HepG2 (cell line): Measurements from ENCODE around the gene B4GALT3. TPM values are rescaled to one million over a fixed set of nuclear protein-coding genes. Genes with fewer than 3 reads are reported as not detected.

Experiments used
- DRAP1 ChIP-seq: IDR thresholded peaks from 2 replicates; pipeline ENCODE4 v1.6.1; 2016; ENCODE audit warnings: missing genetic modification reagents, missing compliant biosample characterization
- FOXK2 ChIP-seq: fragments of 450-650 bp; IDR thresholded peaks from 2 replicates; pipeline ENCODE4 v1.6.1; 2016
- HMG20A ChIP-seq: IDR thresholded peaks from 2 replicates; pipeline ENCODE4 v1.6.1; 2016; ENCODE audit warnings: borderline replicate concordance
- HMGXB3 ChIP-seq: sonication (generic); formaldehyde crosslinking; IDR thresholded peaks from 2 replicates; pipeline ENCODE4 v1.4.0; 2020; ENCODE audit warnings: missing genetic modification reagents, borderline replicate concordance
- KDM6A ChIP-seq: IDR thresholded peaks from 2 replicates; pipeline ENCODE4 v1.6.1; 2016; ENCODE audit warnings: low read depth
- KLF13 ChIP-seq: sonication (generic); formaldehyde crosslinking; IDR thresholded peaks from 2 replicates; pipeline ENCODE4 v1.4.0; 2020; ENCODE audit warnings: mild to moderate bottlenecking, missing genetic modification reagents
- KMT2B ChIP-seq: IDR thresholded peaks from 2 replicates; pipeline ENCODE4 v1.6.1; 2016; ENCODE audit warnings: missing genetic modification reagents, missing compliant biosample characterization
- POLR2A ChIP-seq, 2 experiments: IDR thresholded peaks; 2 replicates each; pipeline ENCODE4 v1.6.1; 2011; ENCODE audit warnings: low read depth in 2 of 2, low read length in 2 of 2, mild to moderate bottlenecking in 1 of 2, moderate library complexity in 1 of 2; ENCODE audit not compliant: insufficient read depth in 1 of 2
- RCOR2 ChIP-seq: IDR thresholded peaks from 2 replicates; pipeline ENCODE4 v1.6.1; 2016; ENCODE audit warnings: missing biosample characterization, missing genetic modification reagents
- SP1 ChIP-seq, 2 experiments: fragments of 450-650 bp in 1 of 2; sonication (generic) in 1 of 2; formaldehyde crosslinking in 1 of 2; IDR thresholded peaks; 2 replicates each; pipeline versions ENCODE4 v1.4.0 to v1.6.1; 2016 to 2020; ENCODE audit warnings: missing genetic modification reagents in 1 of 2
- ZFP36L1 ChIP-seq: sonication (generic); formaldehyde crosslinking; IDR thresholded peaks from 2 replicates; pipeline ENCODE4 v1.8.0; 2022; ENCODE audit warnings: mild to moderate bottlenecking, missing genetic modification reagents, moderate library complexity
- ZMAT3 ChIP-seq: sonication (generic); formaldehyde crosslinking; conservative IDR thresholded peaks from 2 replicates; pipeline ENCODE4 v1.7.0; 2021; ENCODE audit warnings: missing genetic modification reagents
- ZNF234 ChIP-seq: sonication (generic); formaldehyde crosslinking; conservative IDR thresholded peaks from 2 replicates; pipeline ENCODE4 v1.5.1; 2020; ENCODE audit warnings: mild to moderate bottlenecking, missing genetic modification reagents
- ZNF598 ChIP-seq: sonication (generic); formaldehyde crosslinking; IDR thresholded peaks from 2 replicates; pipeline ENCODE4 v1.5.1; 2020; ENCODE audit warnings: mild to moderate bottlenecking, missing genetic modification reagents, borderline replicate concordance
- ZNF841 ChIP-seq: sonication (generic); formaldehyde crosslinking; IDR thresholded peaks from 2 replicates; pipeline ENCODE4 v1.8.1; 2023; ENCODE audit warnings: missing genetic modification reagents, borderline replicate concordance
- polyA plus RNA-seq, 8 experiments: library from polyadenylated mRNA; depleted of rRNA in 3 of 8; stranded (reverse) in 7 of 8; unstranded in 1 of 8; fragments of >200 nt; fragmentation: Illumina TruSeq in 4 of 8; extraction: Trizol in 4 of 8; gene quantifications; 2 replicates each; pipeline versions ENCODE4 v1.2.1 to v1.2.3, GENCODE V29; 2011 to 2016; ENCODE audit warnings: low read depth in 4 of 8, missing spikeins in 1 of 8, mixed read lengths in 1 of 8; ENCODE audit not compliant: insufficient read depth in 1 of 8
- total RNA-seq, 5 experiments: library from RNA; depleted of rRNA; stranded (reverse); fragments of >200 nt; fragmentation: Illumina TruSeq; extraction: Trizol; gene quantifications; 2 replicates each; pipeline ENCODE4 v1.2.3, GENCODE V29; 2016; ENCODE audit warnings: low read depth in 1 of 5
- TF ChIP-seq, protein P1 (sequence below), 2 experiments: fragments of 450-650 bp in 1 of 2; sonication (generic) in 1 of 2; formaldehyde crosslinking in 1 of 2; IDR thresholded peaks; 2 replicates each; pipeline versions ENCODE4 v1.6.1 to v1.8.0; 2016 to 2022; ENCODE audit warnings: antibody characterized with exemption in 1 of 2, mild to moderate bottlenecking in 1 of 2, missing genetic modification reagents in 1 of 2

The B4GALT3 gene
- total and polyA plus RNA-seq, 2 of the 13 experiments (the other 11 are each of a cell fraction or from before 2014, with no cell fraction given) = 35.6 to 40.4 TPM

DNA sequence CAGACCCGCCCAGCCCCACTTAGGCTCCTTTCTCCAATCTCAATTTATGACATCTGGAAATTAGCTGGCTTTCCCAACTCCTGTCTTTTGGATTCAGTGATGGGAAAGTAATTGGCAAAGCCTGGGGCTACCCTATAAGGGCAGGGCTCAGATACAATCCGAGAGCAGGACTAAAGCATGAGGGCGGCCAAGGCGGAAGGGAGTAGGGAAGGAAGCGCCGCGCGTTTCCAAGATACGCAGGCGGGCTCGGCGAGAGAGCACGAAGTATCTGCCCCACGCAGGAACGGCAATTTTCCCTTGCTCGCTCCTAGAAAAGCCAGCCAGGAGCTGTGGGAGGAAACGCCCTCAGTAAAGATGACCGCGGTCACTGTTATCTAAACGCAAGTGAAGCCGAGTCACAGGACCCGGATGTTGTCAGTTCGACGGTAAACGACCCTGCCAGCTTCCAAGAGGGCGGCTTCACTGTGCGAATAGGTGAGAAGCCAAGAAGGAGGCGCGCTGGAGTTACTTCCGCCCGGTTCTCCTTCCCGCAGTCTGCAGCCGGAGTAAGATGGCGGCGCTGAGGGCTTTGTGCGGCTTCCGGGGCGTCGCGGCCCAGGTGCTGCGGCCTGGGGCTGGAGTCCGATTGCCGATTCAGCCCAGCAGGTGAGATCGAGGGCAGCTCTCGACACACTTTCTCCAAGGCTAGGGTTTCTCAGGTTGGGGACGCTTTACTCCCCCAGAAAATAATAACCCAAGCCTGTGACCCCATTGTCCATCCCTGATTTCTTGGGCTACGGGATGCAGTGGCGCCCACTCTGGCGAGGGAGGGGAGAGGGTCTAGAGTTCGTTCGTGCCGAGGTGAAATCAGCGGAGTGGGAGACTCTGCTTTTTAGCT, 24.8 kb upstream of the B4GALT3 start, which contains the start of gene NDUFS2 (continued):
- TF ChIP-seq, protein P1, sequence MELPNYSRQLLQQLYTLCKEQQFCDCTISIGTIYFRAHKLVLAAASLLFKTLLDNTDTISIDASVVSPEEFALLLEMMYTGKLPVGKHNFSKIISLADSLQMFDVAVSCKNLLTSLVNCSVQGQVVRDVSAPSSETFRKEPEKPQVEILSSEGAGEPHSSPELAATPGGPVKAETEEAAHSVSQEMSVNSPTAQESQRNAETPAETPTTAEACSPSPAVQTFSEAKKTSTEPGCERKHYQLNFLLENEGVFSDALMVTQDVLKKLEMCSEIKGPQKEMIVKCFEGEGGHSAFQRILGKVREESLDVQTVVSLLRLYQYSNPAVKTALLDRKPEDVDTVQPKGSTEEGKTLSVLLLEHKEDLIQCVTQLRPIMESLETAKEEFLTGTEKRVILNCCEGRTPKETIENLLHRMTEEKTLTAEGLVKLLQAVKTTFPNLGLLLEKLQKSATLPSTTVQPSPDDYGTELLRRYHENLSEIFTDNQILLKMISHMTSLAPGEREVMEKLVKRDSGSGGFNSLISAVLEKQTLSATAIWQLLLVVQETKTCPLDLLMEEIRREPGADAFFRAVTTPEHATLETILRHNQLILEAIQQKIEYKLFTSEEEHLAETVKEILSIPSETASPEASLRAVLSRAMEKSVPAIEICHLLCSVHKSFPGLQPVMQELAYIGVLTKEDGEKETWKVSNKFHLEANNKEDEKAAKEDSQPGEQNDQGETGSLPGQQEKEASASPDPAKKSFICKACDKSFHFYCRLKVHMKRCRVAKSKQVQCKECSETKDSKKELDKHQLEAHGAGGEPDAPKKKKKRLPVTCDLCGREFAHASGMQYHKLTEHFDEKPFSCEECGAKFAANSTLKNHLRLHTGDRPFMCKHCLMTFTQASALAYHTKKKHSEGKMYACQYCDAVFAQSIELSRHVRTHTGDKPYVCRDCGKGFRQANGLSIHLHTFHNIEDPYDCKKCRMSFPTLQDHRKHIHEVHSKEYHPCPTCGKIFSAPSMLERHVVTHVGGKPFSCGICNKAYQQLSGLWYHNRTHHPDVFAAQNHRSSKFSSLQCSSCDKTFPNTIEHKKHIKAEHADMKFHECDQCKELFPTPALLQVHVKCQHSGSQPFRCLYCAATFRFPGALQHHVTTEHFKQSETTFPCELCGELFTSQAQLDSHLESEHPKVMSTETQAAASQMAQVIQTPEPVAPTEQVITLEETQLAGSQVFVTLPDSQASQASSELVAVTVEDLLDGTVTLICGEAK (IDR thresholded peaks at IDR 0.05) = peak; percentile 37; the same call in 1 of the 2 replicates
- TF ChIP-seq, protein P1 (CRISPR knock-in tag; IDR thresholded peaks at IDR 0.05) = peak; percentile 78
- TF ChIP-seq ZMAT3 (CRISPR knock-in tag) = peak; percentile 45; the same call in 1 of the 2 replicates
- no peak for TF ChIP-seq ZFP36L1 (CRISPR knock-in tag)
- TF ChIP-seq POLR2A (IDR thresholded peaks at IDR 0.05; ENCODE audit: insufficient read depth in 1 of 2, low read depth in 2 of 2, low read length in 2 of 2) = peak; percentile 80 to 85
- TF ChIP-seq KLF13 (CRISPR knock-in tag) = no peak
- TF ChIP-seq SP1 (IDR thresholded peaks at IDR 0.05) = no peak
- peak; percentile 63 for TF ChIP-seq SP1 (CRISPR knock-in tag; IDR thresholded peaks at IDR 0.05)
- no peak for TF ChIP-seq HMG20A
- no peak for TF ChIP-seq KDM6A
- TF ChIP-seq ZNF598 (CRISPR knock-in tag) = no peak
- TF ChIP-seq KMT2B = peak; percentile 72
- no peak for TF ChIP-seq ZNF234 (CRISPR knock-in tag)
- no peak; the same call in 1 of the 2 replicates for TF ChIP-seq HMGXB3 (CRISPR knock-in tag)
- peak; percentile 55; the same call in 1 of the 2 replicates for TF ChIP-seq DRAP1 (CRISPR knock-in tag)
- no peak for TF ChIP-seq ZNF841 (CRISPR knock-in tag)
- peak; percentile 32; the same call in 1 of the 2 replicates for TF ChIP-seq FOXK2
- TF ChIP-seq RCOR2 (CRISPR knock-in tag) = no peak
